ENCODE data around the gene CANT1. TPM values are rescaled to one million over a fixed set of nuclear protein-coding genes. Genes with fewer than 3 reads are reported as not detected.

Gene CANT1
- total RNA-seq, 1 experiment from 2014 or later: 33.0 TPM

GRCh38 chr17:79036181-79036580 is 26.6 kb upstream of the CANT1 start:
- DNase-seq: no peak
- Histone ChIP-seq H3K4ac (ENCODE audit: low read depth, low read length) (no peak overlapping the region), H2BK12ac (ENCODE audit: insufficient read length, low read depth, low read length) (no peak overlapping the region), H3K79me1 (ENCODE audit: insufficient read depth, low read depth, low read length, poor library complexity, severe bottlenecking) (no peaks in the 10 kb centered on the region), H3K27ac (ENCODE audit: insufficient read length, low read depth, low read length) (no peak overlapping the region), H3K9me3 (ENCODE audit: control insufficient read depth, low read depth, low read length) (no peaks in the 10 kb centered on the region), H3K56ac (ENCODE audit: insufficient read length, low read depth, low read length) (no peak overlapping the region), H2AK5ac (ENCODE audit: insufficient read length, low read length) (no peak overlapping the region), H2BK120ac (ENCODE audit: low read depth, low read length, poor library complexity, severe bottlenecking) (no peak overlapping the region), H4K5ac (ENCODE audit: insufficient read length, low read depth, low read length) (no peak overlapping the region), H4K20me1 (ENCODE audit: control insufficient read depth, insufficient read depth, insufficient read length) (no peaks in the 10 kb centered on the region), H3K4me2 (ENCODE audit: insufficient read depth, insufficient read length, low read length) (no peak overlapping the region), H4K91ac (ENCODE audit: insufficient read length, low read depth, low read length) (no peak overlapping the region), H3K4me1 (ENCODE audit: insufficient read depth, low read length) (no peaks in the 10 kb centered on the region), H2BK5ac (ENCODE audit: insufficient read length, low read length) (no peak overlapping the region), H4K8ac (replicated peaks; ENCODE audit: insufficient read length, low read depth, low read length) (no peak overlapping the region), H3K79me2 (ENCODE audit: insufficient read depth, low read length) (no peaks in the 10 kb centered on the region), H3K23me2 (ENCODE audit: insufficient read length, low read depth, low read length, poor library complexity, severe bottlenecking) (peaks cover 3% of the 10 kb centered on the region), H2BK15ac (ENCODE audit: low read depth, low read length) (no peak overlapping the region), H2BK20ac (ENCODE audit: low read depth, low read length, poor library complexity, severe bottlenecking) (no peak overlapping the region), H3K27me3 (ENCODE audit: insufficient read depth, low read length) (no peaks in the 10 kb centered on the region), H3T11ph (ENCODE audit: low read length) (no peak overlapping the region), H3K23ac (ENCODE audit: insufficient read length, low read depth, low read length) (no peak overlapping the region), H3K14ac (ENCODE audit: insufficient read depth, low read length) (no peak overlapping the region), H2AFZ (ENCODE audit: low read length) (no peak overlapping the region), H3K18ac (ENCODE audit: insufficient read length, low read depth, low read length) (no peak overlapping the region), H3K9ac (ENCODE audit: extremely low read depth, insufficient read length, low read length) (no peak overlapping the region)
- H3K4me3 Mint-ChIP-seq: no peak overlapping the region
- no peaks in the 10 kb centered on the region for H3K36me3 Mint-ChIP-seq (ENCODE audit: insufficient read depth in 1 of 3, low read depth in 3 of 3)
- no peak for TF ChIP-seq CTCF (conservative IDR thresholded peaks at IDR 0.05)
- peaks cover 3 to 8% of the 10 kb centered on the region in 2 experiments; a peak in 2 of 4 replicates for H3K4me1 Mint-ChIP-seq
- peaks cover 78% of the 10 kb centered on the region for H3K27me3 Mint-ChIP-seq (ENCODE audit: low read depth)
- WGBS (ENCODE audit: extremely low coverage, insufficient read length, low lambda C conversion rate): no CpG with 5 or more reads among the region's 6 CpGs
- no peak overlapping the region for H3K27ac Mint-ChIP-seq
- no peaks in the 10 kb centered on the region for H3K9me3 Mint-ChIP-seq
